Gastrocnemius medialis (tissue), 4 donors: Measurements from ENCODE around the gene TMEM255B. TPM values are rescaled to one million over a fixed set of nuclear protein-coding genes. Genes with fewer than 3 reads are reported as not detected.

Experiments used
- ATAC-seq, 2 donors: fragments of 150-250 bp; one replicate each; pipeline ENCODE4 v1.9.1; 2016
- DNase-seq, 2 donors: peaks; one replicate each; pipeline ENCODE4 v3.0.0-alpha.2; 2019
- H3K27ac ChIP-seq, 4 donors: fragments of 200-600 bp; sonication (generic); 1 replicate in 1 of 4; 2 replicates in 3 of 4; pipeline ENCODE4 v1.5.1; 2016 to 2018; ENCODE audit warnings: mild to moderate bottlenecking in 2 of 4, moderate library complexity in 1 of 4
- H3K27me3 ChIP-seq, 3 donors: fragments of 200-600 bp; sonication (generic) in 2 of 3; 1 replicate in 1 of 3; 2 replicates in 2 of 3; pipeline versions ENCODE4 v1.5.1 to v1.6.0; 2016 to 2019; ENCODE audit warnings: mild to moderate bottlenecking in 1 of 3, moderate library complexity in 1 of 3
- H3K36me3 ChIP-seq, 2 donors: fragments of 200-600 bp; sonication (generic) in 1 of 2; one replicate each; pipeline ENCODE4 v1.5.1; 2017 to 2018
- H3K4me1 ChIP-seq, 2 donors: fragments of 200-600 bp; sonication (generic) in 1 of 2; one replicate each; pipeline ENCODE4 v1.5.1; 2016 to 2017; ENCODE audit warnings: mild to moderate bottlenecking in 2 of 2
- H3K4me3 ChIP-seq, 4 donors: fragments of 200-600 bp; sonication (generic) in 3 of 4; 1 replicate in 1 of 4; 2 replicates in 3 of 4; pipeline ENCODE4 v1.5.1; 2016 to 2019; ENCODE audit warnings: mild to moderate bottlenecking in 2 of 4
- H3K9me3 ChIP-seq, 3 donors: fragments of 200-600 bp; sonication (generic) in 2 of 3; 1 replicate in 1 of 3; 2 replicates in 2 of 3; pipeline ENCODE4 v1.5.1; 2016 to 2019
- CTCF ChIP-seq, 5 experiments: fragments of 450-650 bp in 3 of 5; fragments of 200-600 bp in 2 of 5; sonication (generic) in 2 of 5; IDR thresholded peaks in 4 of 5; conservative IDR thresholded peaks in 1 of 5; 1 replicate in 4 of 5; 2 replicates in 1 of 5; pipeline ENCODE4 v1.5.1; 2016 to 2019; ENCODE audit warnings: antibody characterized with exemption in 5 of 5, mild to moderate bottlenecking in 3 of 5, moderate library complexity in 3 of 5
- POLR2A ChIP-seq, 2 donors: fragments of 450-650 bp; IDR thresholded peaks; one replicate each; pipeline ENCODE4 v1.6.1; 2017; ENCODE audit warnings: antibody characterized with exemption in 2 of 2, mild to moderate bottlenecking in 2 of 2, moderate library complexity in 2 of 2
- in situ Hi-C, 4 donors: fragments of 200-750 bp; cut with MboI; loops; one replicate each; pipeline versions ENCODE4 v1.15.0 to v1.8.0; 2017; ENCODE audit warnings: low sequenced_read_pairs in 4 of 4
- intact Hi-C: fragments of 100-400 bp; cut with DNase I; formaldehyde crosslinking; loops from one replicate; pipeline ENCODE4 v1.15.1; 2023; ENCODE audit warnings: low total_unique reads
- total RNA-seq, 4 donors: library from RNA; depleted of rRNA; stranded (reverse); fragments of >200 nt; gene quantifications; one replicate each; pipeline versions ENCODE4 v1.1.0 to v1.2.3, GENCODE V29; 2016

The TMEM255B gene
- total RNA-seq, 4 donors from 2014 or later, result 0.36 to 1.8 (median 0.59) TPM

- no peak for DNase-seq
- no peak overlapping the region for H3K27ac ChIP-seq
- no peaks in the 10 kb centered on the region for H3K4me1 ChIP-seq
- H3K4me3 ChIP-seq, result no peak overlapping the region
- peaks cover 15 to 27% (median 23%) of the 10 kb centered on the region in 3 donors for H3K27me3 ChIP-seq
- TF ChIP-seq CTCF (IDR thresholded peaks at IDR 0.05 in 4 of 5, conservative IDR thresholded peaks at IDR 0.05 in 1 of 5) (no peak), POLR2A (IDR thresholded peaks at IDR 0.05) (no peak)
- ATAC-seq, result peak in 1 of 2 donors; percentile 27
- no peaks in the 10 kb centered on the region for H3K36me3 ChIP-seq
- no peaks in the 10 kb centered on the region for H3K9me3 ChIP-seq
- intact Hi-C loops, result no loop called here
- in situ Hi-C loops, result no loop called here
Measured at GRCh38 chr13:113774177-113775107, 15.4 kb downstream of the TMEM255B start.

DNA sequence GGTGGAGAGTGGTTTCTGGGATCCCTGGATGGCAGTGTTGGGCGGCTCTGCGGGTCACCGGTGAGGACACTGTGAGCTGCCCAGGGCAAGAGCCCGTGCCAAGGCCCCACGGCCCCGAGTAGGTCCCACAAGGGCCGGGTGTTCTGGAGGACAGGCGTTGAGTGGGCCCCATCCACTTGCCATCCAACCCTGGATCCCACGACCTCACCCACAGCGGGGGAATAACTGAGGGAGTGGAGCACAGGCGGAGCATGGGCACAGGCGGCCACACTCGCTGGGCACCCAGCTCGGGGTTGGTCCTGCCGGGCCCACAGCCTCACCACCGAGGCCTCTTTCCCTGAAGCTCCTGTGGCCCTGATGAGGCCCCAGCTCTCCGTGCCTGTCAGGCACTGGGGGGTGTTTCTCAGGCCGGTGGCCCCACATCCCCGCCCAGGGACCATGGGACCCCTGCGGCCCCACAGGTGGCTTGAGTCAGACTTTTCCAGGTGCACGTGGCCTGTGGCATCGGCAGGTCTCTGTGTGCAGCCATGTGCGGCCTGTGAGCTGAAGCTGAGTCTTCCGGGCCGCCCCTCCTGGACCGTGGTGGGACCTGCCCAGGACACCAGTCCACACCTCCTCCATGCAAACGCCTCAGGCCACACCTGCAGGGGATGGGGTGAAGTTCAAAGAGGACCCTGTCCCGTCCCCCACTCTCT is 16.6 kb downstream of the TMEM255B start:
- Histone ChIP-seq H3K27ac (no peak overlapping the region), H3K4me1 (no peaks in the 10 kb centered on the region), H3K9me3 (no peaks in the 10 kb centered on the region), H3K4me3 (no peak overlapping the region), H3K27me3 (peaks cover 15 to 27% (median 23%) of the 10 kb centered on the region in 3 donors), H3K36me3 (no peaks in the 10 kb centered on the region)
- no peak for ATAC-seq
- no peak for DNase-seq
- intact Hi-C loops, result no loop called here
- in situ Hi-C loops, result no loop called here
- TF ChIP-seq POLR2A (IDR thresholded peaks at IDR 0.05) (no peak), CTCF (IDR thresholded peaks at IDR 0.05 in 4 of 5, conservative IDR thresholded peaks at IDR 0.05 in 1 of 5) (no peak)

DNA sequence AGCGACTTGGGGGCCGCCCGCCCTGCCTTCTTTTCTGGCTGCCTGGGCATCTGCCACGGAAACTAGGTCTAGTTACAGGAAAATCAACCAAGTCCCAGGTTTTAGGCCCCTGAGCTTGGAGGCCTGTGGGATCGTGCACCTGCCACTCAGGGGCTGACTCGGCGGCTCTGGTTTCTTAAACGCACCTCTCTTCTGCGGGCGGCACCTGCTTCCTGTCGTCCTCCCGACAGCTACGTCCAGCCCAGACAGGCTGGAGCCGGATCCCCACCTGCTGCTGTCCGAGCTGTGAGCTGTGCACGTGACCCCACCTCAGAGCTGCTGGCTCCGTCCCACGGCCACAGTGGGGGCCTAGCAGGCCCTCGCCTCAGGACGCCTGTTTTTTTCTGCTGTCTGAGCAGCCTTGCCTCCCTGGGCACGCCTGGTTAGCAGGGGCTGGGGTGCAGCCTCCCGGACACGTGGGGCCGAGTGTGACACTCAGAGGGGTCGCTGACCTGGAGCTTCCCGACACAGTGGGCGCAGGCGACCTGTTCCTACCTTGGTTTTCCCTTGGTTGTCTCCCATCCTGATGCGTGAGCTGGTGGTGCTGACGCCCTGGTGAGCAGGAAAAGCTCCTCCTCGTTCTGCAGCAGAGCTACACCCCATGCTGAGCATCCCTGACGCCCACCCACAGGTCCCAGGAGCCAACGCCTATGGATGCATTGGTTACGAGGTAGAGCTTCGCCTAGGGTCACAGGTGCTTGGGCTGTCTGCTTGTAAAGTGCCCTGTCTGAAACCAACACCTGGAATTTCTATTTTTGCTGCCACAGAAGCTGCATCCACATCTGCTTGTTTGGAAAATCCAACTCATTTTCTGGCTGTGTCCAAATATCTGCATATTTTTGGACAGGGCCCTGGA is 17.5 kb downstream of the TMEM255B start:
- in situ Hi-C loops (no loop called here), intact Hi-C loops (no loop called here)
- H3K4me3 ChIP-seq, result no peak overlapping the region
- H3K9me3 ChIP-seq, result no peaks in the 10 kb centered on the region
- H3K4me1 ChIP-seq, result no peaks in the 10 kb centered on the region
- no peak for ATAC-seq
- no peak overlapping the region for H3K27ac ChIP-seq
- no peaks in the 10 kb centered on the region for H3K36me3 ChIP-seq
- TF ChIP-seq POLR2A (IDR thresholded peaks at IDR 0.05), result no peak
- no peak for TF ChIP-seq CTCF (IDR thresholded peaks at IDR 0.05 in 4 of 5, conservative IDR thresholded peaks at IDR 0.05 in 1 of 5)
- DNase-seq, result no peak
- H3K27me3 ChIP-seq, result peaks cover 15 to 27% (median 23%) of the 10 kb centered on the region in 3 donors
